CD4-positive, alpha-beta T cell treated with Interleukin-12 subunit alpha and Interleukin-12 subunit beta, for 1 hour (primary cell): ENCODE data around the gene GPR62.
A peak's percentile ranks its signal among the peaks of the same experiment; 100 is the strongest.
"Not testable (repeated sequence)": the region's sequence is repeated elsewhere in the genome, so short reads cannot be mapped to it uniquely, and the experiment has no call there.

Experiments
- DNase-seq: peaks from one replicate; pipeline ENCODE4 v3.0.0-alpha.2; 2020

Gene GPR62

DNA sequence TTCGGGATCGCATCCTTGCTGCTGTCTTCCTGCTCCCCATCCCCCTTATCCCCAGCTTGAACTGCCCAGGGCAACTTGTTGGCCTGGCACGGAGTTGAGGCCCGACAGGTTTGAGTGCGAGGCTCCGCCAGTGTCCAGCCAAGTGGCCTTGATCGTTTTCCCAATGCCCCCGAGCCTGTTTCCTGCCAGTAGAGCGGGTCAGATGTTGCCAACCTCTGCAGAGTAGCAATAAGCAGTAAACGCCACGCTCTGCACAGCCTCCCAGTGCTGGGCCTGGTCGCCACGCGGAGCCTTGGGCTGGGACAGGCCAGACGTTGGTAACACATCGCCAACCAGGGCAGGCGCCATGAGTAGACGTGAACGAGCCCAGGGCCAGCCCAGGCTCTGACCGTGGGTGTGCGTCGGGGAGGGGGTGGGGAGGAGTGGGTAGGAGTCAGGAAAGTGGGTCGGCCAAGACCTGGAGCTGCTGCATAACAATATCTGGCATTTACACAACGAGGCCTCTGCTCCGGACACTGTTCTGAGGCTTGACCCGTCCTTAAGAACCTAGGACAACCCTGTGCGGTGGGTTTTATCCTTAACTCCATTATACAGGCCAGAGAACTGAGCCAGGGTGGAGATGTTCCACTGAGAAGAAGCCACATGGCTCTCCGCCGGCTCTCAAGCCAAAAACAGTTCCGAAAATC, 19.2 kb downstream of the GPR62 start:
- DNase-seq, result no peak

DNA sequence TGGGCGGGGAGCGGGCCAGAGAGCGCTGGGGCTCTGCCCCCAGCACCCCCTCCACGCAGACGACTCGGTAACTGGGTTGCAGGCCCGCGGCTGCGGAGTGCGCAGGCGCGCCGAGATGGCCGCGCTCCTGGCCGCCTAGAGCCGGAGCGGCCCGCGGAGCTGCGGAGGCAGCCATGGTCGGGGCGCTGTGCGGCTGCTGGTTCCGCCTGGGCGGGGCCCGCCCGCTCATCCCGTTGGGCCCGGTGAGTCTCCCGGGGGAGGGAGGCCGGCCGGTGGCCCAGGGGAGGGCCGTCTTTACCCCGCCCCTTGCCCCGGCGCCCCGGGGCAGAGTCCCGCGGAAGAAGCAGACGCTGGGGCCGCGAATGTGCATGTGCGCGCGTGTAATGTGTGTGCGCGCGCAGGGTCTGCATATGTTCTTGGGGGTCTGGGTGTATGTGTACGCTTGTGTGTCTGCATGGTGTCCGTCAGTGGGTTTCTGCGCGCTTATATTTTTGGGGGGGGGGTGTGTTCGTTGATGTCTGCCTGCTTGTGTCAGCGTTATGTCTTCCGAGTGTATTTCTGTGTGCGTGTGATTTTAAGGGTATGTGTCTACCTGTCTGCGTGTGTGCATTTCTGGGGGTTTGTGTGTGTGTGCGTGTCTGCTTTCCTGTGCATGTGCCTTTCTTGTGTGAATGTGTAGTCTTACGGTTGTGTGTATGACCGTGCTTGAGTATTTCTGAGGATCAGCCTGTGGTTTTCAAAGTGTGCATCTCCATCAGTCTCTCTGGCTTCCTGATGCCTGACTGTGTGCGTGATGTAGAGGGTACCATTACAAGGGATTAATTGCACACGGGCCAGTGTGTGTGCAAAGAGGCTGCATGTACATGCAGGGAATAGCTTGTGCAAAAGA, 20.0 kb downstream of the GPR62 start, which contains the start of gene ABHD14A:
ABHD14A (plus strand) TSS at position 102 of the 889 bp plus-strand sequence; CDS start at position 174, 72 bp downstream.
- DNase-seq, result peak; percentile 84

DNA sequence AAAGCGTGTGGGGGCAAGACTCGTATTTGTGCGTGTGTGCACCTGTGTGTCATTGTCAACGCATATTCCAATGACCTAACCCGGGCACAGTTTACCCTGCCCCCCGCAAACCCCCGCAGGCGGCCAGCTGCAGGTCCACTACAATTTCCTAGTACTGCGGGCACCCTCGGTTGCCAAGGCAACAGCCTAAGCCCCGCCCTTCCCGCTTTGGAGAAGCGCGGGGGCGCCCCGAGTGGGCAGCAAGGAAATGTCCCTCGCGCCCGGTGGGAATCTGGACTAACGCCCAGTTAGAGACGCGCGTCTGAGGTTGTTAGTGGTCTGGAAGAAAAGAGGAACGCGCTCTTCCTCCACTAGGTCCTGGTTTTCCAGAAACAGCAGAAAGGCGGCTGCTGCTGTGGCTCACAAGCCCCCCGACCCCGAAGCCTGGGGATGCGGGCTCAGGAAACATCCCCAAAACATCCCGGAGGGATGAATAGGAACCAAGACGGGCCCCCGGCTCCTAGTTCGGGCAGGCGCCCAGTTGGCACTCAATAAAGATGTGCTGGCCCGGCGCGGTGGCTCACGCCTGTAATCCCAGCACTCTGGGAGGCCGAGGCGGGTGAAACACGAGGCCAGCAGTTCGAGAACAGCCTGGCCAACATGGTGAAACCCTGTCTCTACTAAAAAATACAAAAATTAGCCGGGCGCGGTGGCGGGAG, 20.8 kb downstream of the GPR62 start:
- DNase-seq, result peak; percentile 47

DNA sequence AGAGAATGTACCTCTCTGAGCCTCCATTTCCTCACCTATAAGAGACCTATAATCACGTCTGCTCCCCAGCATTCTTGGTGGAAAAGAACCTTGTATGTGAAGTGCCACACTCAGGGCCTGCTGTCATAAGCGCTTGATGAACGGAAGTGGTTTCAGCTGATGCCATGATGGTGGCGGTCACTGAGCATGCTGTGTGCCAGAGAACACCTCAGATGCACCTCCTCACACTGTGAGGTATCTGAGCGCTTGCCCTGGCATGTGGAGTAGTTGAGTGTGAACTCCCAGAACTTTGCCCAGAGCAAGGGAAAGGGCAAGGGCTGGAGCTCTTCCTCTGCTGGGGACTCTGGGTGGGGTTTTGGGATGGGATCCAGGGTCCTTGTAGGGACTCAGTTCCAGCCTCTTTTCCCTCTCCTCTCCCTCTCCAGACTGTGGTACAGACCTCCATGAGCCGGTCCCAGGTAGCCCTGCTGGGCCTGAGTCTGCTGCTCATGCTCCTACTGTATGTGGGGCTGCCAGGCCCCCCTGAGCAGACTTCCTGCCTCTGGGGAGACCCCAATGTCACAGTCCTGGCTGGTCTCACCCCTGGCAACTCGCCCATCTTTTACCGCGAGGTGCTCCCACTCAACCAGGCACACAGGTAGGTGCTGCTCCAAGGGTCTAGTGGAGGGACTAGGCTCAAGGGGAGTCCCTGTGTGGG, 22.4 kb downstream of the GPR62 start:
- peak; percentile 53 for DNase-seq

DNA sequence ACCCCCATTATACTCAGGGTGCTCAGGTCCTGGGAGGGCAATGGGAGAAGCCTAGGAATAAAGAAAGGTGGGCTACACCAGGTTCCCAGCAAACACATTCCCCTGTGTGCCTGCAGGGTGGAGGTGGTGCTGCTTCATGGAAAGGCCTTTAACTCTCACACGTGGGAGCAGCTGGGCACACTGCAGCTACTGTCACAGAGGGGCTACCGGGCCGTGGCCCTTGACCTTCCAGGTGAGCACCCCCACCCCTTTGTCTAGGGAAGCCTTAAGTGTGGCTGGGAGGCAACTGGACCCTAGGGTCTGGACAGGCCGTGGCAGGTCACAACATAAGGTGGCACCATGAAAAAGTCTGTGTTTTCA, 22.9 kb downstream of the GPR62 start:
- DNase-seq, result no peak

DNA sequence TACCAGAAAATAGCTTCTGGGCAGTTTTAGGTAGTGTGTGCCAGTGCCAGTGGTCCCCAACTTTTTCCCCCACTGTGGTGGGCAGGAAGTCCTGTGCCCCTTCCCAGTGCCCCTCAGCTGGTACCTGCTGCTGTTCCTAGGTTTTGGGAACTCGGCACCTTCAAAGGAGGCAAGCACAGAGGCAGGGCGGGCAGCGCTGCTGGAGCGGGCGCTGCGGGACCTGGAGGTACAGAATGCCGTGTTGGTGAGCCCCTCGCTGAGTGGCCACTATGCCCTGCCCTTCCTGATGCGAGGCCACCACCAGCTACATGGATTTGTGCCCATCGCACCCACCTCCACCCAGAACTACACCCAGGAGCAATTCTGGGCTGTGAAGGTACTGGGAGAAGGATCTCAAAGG, 25.1 kb downstream of the GPR62 start:
- DNase-seq, result no peak

DNA sequence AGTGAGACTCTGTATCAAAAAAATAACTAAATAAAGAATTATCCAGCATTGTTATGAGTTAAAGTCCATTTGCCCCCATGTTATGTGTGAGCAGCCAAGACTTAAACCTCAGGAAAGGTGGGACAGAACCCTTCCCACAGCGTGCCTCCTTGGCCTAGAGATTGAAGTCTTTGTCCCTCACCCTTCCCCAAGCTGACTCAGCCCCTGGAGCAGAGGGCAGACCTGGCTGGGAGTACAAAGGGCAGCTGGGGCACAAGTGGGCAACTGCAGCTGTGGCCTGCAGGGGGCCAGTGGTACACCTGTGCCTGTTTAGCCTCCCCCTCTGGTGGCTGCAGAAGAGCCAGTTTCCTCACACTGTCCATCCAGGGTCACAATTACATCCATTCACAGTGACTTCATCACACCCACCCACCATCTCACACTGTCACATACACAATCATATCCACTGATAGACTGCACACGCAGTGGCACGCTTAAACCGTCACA, 27.2 kb downstream of the GPR62 start:
- DNase-seq, result peak; percentile 24

DNA sequence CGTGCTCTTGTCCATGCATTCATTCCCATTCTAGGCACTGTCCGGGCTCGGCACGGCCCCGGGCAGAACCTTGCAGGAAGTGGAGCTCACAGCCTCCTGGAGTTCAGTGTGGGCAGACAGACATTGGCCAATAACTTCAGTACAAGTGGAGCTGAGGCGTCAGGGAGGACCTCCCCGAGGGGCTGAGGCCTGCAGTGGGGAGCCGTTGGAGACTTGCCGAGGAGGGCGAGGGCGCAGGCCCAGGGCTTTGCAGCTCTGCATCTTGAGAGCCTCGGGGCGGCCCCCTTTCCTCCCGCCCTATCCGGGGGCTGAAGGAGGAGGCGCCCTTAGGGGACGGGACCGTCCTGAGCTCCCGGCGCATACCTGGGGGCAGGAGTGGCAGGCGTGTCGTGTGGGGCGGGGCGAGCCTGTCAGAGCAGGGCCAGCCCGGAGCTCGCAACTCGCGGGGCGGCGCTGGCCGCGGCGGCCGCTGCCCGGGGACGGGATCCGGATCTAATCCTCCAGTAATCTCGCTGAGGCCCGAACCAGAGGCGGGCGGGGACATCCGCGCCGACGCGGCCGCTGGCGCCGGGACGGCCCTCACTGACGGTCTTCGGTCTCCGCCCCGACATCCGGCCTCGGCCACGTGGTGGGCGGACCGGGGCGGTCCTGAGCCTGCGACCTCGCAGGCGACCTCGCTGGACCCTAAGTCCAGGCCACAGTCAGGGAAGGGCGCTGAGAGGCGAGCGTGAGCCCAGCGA, 27.8 kb downstream of the GPR62 start, which contains the start of gene ACY1:
ACY1 (plus strand) TSS at position 698 of the 740 bp plus-strand sequence. CDS start 530 bp downstream, outside the sequence.
- peak; percentile 77 for DNase-seq

DNA sequence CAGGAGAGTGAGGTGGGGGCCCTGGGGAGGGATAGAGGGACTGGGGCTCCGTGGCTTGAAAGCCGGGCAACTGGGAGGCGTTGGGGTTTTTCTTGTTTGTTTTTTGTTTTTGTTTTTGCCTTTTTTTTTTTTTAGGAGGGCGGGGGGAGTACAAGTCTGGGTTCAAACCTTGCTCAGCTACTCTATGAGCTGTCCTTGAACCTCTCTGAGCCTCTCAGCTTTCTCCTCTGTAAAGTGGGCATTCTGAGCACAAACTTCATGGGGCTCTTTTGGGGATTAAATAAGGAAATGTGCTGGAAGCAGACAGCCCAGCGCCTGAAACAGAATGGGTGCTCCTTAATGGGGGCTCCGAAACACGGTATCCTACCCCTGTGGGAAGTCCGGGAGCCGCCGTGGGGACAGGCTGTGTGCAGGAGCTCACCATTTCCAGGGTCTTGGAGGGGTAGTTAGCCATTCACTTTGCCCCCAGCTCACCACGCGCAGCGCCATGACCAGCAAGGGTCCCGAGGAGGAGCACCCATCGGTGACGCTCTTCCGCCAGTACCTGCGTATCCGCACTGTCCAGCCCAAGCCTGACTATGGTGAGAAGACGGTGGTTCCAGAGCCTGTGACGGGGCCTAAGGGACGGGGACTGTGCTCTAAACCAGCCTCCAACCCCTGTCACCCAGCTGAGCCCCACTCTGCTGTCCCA, 28.5 kb downstream of the GPR62 start:
- no peak for DNase-seq

DNA sequence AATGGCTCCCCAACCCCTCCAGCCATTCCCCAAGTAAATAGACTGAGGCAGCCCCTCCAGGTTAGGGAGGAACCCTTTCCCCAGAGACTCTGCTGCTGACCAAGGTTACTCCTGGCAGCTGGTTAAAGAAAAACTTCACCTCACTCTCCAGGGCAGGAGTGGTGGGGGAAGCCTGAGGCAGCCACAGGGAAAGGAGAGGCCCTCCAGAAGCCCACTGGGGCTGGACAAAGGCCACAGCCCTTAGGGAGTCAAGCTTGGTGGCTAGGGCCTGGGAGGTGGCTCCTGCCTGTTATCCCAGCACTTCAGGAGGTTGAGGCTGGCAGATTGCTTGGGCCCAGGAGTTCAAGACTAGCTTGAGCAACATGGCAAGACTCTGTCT, 29.1 kb downstream of the GPR62 start:
- DNase-seq, result no peak

DNA sequence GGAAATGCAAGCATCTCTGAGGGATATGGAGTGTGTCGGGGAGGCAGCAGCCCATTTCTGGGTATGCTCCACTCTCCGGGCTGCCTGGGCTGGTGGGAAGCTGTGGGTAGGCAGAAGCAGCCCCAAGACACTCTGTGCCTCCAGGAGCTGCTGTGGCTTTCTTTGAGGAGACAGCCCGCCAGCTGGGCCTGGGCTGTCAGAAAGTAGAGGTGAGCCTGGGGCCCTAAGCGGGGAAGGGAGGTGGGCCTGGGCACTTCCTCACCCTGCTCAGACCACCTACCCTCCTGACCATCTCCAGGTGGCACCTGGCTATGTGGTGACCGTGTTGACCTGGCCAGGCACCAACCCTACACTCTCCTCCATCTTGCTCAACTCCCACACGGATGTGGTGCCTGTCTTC, 29.9 kb downstream of the GPR62 start:
- DNase-seq, result no peak

DNA sequence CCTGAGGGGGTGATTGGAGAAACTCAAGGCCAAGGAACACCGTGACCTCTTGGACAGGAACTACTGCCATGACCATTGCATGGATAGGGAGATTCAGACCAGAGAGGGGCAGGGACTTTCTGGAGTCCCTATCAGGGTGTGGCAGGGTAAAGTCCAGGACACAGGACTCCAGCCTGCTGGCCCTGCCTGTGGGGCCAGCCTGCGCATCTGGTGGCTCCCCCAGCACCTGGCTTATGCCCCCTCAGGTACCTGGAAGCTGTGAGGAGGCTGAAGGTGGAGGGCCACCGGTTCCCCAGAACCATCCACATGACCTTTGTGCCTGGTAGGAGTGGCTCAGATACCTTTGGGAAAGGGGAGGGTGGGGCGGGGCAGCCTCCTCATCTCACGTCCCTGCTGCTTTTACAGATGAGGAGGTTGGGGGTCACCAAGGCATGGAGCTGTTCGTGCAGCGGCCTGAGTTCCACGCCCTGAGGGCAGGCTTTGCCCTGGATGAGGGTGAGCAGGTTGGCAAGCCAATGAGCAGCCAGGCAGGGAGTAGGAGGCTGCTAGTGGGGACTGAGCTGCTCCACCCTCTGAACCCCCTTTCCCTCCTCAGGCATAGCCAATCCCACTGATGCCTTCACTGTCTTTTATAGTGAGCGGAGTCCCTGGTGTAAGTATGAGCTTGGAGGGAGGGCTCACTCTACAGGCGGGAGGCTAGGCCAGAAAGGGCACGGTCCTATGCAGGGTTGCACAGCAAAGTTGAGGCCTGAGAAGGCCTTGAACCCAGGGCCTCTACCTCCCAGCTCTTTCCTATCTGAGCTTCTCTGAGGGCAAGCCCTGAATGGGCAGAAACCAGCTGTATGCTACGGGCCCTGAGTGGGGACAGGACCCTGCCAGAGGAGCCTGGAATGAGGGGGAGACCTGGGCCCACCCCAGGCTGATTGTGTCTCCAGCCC, 31.1 kb downstream of the GPR62 start:
- DNase-seq, result no peak

DNA sequence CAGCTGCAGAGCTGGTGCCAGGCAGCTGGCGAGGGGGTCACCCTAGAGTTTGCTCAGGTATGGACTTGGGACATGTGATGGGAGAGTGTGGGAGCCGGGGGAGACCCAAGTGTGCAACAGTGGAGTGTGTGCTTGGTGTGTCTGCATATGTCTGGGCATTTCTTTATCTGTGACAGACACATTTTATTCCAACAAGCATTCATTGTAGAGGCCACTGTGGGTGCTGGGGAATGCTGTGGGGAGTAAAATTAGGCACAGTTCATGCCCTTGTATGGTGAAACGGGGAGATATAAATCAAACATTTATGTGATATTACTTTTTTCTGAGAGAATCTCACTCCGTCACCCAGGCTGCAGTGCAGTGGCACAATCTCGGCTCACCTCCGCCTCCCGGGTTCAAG, 32.4 kb downstream of the GPR62 start:
- no peak for DNase-seq

DNA sequence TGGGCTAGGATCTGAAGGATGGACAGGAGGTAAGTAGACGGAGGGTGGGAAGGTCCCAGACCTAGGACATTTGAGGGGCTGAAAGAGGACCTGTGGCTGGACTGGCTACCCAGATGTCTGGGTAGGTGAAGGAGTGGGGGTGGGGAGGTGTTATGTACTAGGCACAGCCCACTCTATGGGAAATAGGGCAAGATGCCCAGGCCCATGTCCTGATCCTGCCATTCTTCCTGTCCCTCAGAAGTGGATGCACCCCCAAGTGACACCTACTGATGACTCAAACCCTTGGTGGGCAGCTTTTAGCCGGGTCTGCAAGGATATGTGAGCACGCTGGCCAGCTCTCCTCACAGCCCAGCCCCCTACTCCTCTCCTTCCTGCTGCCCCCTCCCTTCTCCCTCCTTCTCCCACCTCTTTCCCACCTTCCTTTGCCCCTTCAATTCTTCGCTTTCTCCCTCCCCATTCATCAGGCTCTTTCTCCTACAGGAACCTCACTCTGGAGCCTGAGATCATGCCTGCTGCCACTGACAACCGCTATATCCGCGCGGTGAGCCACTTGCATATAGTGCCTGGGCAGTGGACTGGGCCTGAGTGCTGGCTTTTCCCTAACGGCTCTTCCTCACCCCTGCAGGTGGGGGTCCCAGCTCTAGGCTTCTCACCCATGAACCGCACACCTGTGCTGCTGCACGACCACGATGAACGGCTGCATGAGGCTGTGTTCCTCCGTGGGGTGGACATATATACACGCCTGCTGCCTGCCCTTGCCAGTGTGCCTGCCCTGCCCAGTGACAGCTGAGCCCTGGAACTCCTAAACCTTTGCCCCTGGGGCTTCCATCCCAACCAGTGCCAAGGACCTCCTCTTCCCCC, 33.3 kb downstream of the GPR62 start:
- no peak for DNase-seq

DNA sequence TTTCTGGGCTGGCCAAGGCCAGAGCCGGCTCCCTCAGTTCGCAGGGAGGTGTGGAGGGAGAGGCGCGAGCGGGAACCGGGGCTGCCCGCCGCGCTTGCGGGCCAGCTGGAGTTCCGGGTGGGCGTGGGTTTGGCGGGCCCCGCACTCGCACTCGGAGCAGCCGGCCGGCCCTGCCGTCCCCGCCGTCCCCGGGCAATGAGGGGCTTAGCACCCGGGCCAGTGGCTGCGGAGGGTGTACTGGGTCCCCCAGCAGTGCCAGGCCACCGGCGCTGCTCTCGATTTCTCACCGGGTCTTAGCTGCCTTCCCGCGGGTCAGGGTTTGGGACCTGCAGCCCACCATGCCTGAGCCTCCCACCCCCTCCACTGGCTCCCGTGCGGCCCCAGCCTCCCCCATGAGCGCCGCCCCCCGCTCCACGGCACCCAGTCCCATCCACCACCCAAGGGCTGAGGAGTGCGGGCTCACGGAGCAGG, 35.4 kb downstream of the GPR62 start:
- not testable (repeated sequence) for DNase-seq

DNA sequence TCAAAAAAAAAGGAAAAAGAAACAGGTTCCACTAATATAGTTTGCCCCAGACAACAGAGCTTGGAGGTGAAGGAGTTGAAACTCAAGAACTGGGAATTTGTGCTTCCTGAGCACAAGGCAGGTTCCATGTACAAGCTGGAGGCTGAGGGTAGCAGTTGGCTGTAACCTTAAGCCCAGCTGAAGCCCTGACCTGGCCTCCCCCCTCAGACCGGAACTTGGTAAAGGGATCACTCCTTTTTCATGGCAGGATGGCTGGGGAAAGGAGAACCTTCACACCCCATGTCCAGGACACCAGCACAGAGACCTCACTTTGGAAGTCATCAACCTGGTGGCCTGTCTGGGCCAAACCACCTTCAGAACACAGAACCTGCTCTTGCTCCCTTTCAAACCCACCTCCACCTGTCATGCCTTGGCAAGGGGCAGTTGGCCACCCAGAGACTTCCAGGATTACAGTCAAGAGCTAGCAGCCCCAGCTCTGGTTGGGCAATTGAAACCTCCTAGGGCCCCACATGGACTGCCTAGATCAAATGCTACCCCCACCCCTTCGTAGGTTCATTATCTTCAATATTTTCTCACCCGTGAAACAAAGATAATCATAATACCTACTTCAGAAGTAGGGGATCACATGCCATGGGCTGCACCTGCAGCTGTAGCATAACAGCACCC, 37.0 kb downstream of the GPR62 start:
- no peak for DNase-seq

DNA sequence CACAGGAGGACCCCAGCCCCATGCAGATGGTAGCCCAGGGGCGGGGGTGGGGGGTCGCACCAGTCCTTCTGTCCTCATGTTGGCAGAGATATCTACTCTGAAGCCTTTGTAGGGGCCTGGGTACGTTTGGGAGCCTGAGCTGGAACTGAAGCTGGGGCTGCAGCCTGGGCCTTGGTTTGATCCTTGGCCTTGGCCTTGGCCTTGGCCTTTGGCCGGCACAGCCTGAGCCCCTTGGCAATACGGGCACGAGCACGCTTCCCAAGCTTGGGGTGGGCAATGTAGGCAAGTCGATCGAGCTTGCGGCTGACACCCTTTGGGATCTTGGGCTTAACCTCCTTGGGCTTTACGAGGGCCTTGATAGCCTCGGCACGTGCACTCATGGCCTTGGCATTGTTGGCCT, 38.5 kb downstream of the GPR62 start:
- not testable (repeated sequence) for DNase-seq

DNA sequence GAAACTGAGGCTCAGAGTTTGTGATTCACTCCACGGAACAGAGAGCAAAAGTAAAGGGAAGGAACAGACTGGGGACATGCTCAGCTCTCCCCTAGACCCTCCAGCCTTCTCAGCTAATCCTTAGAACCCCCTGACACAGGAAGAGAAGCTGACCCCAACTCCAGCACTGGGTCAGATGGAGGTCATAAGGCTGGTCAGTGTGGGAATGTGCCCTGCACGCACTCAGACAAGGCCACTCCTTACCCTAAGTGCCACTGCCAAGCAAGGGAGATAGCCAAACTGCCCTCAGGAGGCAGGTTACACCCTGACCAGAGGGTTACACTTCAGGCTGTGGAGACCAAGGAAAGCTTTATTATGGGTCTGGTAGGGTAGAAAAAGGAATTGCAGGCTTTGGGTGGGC, 39.3 kb downstream of the GPR62 start:
- DNase-seq, result no peak
